DLD1 (cell line): ENCODE results near the gene LRRC56.

Experiments
- in situ Hi-C: cut with HindIII; loops from 2 replicates; pipeline ENCODE4 v1.10.0; 2017; ENCODE audit warnings: low sequenced_read_pairs

Gene LRRC56, protein sequence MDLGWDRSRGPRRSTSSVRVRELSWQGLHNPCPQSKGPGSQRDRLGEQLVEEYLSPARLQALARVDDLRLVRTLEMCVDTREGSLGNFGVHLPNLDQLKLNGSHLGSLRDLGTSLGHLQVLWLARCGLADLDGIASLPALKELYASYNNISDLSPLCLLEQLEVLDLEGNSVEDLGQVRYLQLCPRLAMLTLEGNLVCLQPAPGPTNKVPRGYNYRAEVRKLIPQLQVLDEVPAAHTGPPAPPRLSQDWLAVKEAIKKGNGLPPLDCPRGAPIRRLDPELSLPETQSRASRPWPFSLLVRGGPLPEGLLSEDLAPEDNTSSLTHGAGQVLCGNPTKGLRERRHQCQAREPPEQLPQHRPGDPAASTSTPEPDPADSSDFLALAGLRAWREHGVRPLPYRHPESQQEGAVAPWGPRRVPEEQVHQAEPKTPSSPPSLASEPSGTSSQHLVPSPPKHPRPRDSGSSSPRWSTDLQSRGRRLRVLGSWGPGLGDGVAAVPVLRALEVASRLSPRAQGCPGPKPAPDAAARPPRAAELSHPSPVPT

DNA sequence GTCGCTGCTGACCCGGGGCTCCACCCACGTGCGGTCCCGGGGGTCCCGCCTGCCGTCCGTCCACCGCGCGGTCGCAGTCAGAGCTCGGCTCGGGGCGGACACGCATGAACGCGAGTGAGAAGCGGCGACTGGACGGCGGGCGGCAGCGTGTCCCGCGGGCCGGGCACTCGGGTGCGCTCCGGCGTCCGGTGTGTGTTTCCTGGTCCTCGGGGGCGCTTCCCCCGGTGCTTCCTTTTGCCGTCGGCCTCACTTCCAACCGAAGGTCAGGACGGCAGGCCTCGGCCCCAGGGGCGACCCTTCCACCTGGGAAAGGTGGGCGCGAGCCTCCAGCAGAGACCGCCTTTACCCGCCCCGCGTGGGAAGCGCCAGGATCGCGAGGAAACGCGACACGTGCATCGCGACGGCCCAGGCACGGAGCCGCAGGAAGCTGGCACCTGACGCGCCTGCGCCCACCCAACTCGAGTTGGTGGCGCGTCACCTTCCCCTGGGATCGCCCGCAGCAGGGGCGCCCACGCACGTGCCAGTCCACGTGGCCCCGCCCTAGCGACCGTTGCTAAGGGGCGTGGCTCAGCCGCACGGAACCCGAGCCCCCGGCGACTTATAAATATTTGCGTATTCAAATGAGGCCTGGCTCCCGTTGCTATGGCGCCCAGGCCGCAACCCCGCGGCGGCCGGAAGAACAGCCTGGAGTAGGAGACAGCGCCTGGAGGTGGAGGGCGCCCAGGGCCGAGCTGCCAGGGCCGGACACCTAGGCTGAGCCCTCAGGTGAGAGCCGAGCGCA, at the start of gene LRRC56:
Gene LRRC56 (plus strand): TSS at position 687 of the 781 bp plus-strand sequence. CDS start 3,158 bp downstream, outside the sequence.
- in situ Hi-C loops, result no loop called here

DNA sequence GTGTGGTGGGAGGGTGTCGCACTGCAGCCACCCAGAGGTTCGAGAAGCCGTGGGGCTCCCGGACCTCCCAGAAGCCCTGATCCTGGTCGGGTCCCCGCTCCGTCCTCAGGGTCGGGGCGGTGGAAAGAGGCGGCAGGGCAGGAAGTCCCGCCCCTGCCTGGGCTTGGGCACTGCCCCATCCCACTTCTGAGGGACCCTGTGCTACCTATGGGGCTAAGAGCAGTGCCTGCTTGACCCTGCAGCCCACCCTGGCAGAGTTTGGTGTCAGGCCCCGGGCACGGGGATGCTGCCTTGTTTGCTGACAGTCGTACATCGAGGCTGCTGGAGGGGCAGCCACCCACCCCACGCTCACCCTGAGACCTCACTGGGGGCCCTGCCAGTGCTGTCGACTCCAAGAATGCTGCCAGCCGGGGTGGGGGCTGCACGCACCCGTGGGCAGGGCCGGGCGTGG, 49.7 kb upstream of the LRRC56 start:
- in situ Hi-C loops, result no loop called here

DNA sequence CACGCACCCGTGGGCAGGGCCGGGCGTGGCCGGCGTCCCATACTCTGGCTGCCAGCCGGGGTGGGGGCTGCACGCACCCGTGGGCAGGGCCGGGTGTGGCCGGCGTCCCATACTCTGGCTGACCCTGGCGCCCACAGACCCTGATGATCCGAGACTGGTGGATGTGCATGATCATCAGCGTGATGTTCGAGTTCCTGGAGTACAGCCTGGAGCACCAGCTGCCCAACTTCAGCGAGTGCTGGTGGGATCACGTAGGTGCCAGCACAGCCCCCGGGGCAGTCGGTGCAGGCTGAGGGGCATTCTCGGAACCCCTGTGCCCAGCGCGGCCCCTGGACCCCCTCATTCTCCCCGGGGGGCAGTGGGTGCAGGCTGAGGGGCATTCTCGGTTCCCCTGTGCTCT, 49.3 kb upstream of the LRRC56 start:
- in situ Hi-C loops, result no loop called here

GRCh38 chr11:488579-488978, 48.7 kb upstream of the LRRC56 start:
- in situ Hi-C loops, result no loop called here

- in situ Hi-C loops, result no loop called here
These were observed 48.3 kb upstream of the LRRC56 start for GRCh38 chr11:488992-489391.

DNA sequence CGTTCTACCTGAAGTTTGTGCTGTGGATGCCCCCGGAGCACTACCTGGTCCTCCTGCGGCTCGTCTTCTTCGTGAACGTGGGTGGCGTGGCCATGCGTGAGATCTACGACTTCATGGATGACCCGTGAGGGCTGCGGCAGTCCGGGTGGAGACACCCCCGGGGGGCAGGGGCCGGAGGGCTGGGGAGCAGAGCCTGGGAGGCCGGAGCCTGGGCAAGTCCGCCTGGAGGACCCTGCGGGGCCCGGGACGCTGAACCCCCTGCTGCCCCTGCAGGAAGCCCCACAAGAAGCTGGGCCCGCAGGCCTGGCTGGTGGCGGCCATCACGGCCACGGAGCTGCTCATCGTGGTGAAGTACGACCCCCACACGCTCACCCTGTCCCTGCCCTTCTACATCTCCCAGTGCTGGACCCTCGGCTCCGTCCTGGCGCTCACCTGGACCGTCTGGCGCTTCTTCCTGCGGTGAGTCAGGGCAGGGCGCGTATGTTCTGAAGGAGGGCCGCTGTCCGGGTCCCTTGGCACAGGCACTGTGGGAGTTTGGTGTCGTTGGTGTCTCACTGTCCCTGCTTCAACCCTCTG, 47.6 kb upstream of the LRRC56 start:
- in situ Hi-C loops, result no loop called here

DNA sequence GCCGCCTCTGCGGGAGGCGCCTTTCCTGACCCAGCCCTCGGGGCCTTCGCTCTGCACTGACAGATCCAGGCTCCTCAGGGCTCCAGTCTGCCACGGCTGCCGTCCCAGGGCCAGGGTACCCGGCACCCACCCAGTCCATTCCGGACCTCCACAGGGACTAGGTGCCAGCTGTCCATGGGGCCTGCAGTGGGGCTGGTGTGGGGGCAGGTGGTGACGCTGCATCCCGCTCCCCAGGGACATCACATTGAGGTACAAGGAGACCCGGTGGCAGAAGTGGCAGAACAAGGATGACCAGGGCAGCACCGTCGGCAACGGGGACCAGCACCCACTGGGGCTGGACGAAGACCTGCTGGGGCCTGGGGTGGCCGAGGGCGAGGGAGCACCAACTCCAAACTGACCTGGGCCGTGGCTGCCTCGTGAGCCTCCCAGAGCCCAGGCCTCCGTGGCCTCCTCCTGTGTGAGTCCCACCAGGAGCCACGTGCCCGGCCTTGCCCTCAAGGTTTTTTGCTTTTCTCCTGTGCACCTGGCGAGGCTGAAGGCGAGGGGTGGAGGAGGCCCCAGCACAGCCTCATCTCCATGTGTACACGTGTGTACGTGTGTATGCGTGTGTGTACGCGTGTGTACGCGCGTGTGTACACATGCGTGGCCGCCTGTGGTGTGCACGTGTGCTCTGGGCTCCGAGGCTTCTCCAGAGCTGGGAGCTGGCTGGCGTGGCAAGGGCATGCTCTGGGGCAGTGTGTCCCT, 47.0 kb upstream of the LRRC56 start:
- in situ Hi-C loops, result no loop called here

GRCh38 chr11:490930-491260, 46.4 kb upstream of the LRRC56 start:
- in situ Hi-C loops, result no loop called here

DNA sequence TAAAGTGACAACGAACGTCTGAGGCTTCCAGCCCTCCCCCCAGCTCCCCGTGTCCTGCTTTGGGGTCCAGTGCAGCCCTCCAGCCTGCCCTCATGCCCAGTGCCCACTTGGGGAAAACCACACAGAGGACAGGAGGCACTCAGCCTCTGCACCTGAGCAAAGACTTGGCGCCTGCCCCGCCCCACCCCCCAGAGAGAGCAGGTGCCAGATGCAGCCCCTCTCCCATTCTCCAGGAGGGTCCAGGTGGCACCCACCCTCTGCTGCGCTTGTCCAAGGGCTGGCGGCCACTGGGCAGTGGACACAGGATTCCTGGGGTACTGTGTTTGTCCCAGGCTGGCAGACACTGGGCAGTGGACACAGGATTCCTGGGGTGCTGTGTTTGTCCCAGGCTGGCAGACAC, 46.0 kb upstream of the LRRC56 start:
- in situ Hi-C loops, result no loop called here

GRCh38 chr11:492427-493226, 44.7 kb upstream of the LRRC56 start:
- in situ Hi-C loops, result no loop called here

- in situ Hi-C loops, result no loop called here
These were observed 42.4 kb upstream of the LRRC56 start for GRCh38 chr11:494761-495536.

GRCh38 chr11:495537-495931, 41.8 kb upstream of the LRRC56 start:
- in situ Hi-C loops, result no loop called here

GRCh38 chr11:496834-497564, 40.3 kb upstream of the LRRC56 start:
- in situ Hi-C loops, result no loop called here

GRCh38 chr11:497565-498296, 39.6 kb upstream of the LRRC56 start:
- in situ Hi-C loops, result no loop called here

DNA sequence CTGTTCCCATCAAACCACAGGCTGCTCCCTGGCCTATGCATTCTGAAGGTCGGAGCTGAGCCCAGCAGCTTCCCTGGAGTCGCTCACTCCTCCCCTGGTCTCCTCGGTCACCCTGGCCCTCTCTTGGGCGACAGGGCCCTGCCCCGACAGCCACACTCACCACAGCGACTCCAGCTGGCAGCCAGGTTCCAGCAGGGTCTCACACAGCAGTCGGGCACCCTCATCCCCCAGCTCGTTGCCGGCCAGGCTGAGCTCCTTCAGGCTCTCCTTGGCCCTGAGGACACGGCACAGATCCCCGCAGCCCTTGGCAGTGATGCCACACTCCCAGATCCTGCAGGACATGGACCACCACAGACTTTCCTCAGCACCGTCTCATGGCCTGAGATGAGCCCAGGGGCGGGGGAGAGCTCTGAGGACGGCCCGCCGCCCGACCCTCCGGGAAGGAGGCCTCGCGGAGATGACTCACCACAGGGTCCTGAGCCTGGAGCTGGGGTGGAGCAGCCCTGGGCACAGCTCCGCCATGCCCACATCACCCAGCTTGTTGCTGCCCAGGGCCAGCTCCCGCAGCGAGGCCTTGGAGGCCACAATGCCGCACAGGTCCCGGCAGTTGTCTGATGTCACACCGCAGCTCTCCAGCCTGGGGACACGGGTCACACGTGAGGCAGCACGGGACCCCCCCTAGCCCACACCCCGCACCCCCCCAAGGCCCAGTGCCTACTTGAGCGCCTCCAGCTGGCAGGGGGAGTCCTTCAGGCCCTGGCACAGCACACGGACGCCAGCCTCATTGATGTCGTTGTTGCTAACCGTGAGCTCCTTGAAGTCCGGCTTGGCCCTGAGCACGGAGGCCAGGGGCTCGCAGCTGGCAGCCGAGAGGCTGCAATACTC, 38.8 kb upstream of the LRRC56 start:
- in situ Hi-C loops, result no loop called here

- in situ Hi-C loops, result no loop called here
These were observed 37.9 kb upstream of the LRRC56 start for GRCh38 chr11:499201-500076.
